ENCODE data around the gene FYB1.
"Not testable (repeated sequence)": the region's sequence is repeated elsewhere in the genome, so short reads cannot be mapped to it uniquely, and the experiment has no call there.

Gene FYB1

DNA sequence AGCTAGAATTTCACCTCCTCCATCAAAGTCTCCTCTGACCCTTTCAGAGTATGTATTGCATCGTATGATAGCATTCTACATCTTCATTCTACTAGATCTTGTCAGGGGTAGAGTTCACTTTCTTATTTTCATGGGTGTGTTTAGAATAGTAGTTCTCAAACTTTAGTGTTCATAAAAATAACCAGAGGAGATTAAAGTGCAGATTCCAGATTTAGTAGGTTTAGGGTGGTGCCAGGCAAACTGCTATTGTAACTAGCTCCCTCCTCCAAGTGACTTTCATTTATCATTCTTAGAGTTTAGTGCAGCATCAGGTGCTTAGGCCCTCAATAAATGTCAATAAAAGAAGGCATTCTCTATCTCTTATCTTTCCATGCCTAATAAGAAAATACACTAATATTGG lies 7.2 kb upstream of the FYB1 start:
- DNase-seq (ENCODE audit: low read depth) = no peak

DNA sequence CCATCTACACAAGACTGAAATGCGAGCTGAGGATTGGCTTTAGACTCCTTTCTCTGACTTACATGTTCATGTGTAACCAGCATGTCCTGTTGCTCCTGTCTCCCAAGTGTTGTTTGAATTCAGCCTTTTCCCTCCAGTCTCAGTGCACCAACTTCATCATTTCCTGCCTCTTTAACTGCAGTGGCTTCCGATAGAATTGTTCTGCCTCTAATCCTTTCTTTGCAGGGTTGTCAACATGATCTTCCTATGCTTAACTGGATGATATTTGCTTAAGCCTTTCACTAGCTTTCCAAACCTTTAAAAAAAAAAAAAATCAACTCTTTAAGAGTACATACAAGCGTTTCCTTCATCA lies 6.7 kb upstream of the FYB1 start:
- no peak for DNase-seq (ENCODE audit: low read depth)

GRCh38 chr5:39225405-39226099 lies 6.2 kb upstream of the FYB1 start:
- no peak for DNase-seq (ENCODE audit: low read depth)

DNA sequence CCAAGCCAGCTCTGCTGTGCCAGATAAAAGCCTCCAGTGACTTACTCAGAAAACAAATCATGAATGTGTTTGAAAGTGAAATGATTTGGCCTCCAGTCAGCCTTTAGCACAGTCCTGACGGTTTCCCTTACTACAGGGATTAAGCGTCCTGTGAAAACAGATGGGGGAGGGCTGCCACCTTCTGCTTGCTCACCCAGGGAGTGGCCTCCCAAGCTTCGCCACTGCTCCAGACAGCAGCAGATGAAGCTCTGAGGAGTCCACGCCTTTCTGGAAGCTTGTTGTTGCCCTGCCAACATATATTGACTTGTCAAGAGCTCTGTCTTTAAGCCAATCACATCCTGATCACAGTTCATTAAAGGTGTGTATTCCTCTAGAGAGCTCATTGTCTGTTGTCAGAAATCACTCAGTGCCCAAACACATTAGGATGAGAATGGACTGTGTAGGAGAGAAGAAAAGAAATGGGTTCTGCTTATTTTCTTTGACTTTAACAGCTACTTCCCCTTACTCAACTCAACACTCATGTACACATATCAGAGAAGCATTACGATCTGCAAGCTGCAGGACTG lies 4.9 kb upstream of the FYB1 start:
- no peak for DNase-seq (ENCODE audit: low read depth)

GRCh38 chr5:39223565-39224156 lies 4.3 kb upstream of the FYB1 start:
- DNase-seq (ENCODE audit: low read depth) = no peak

GRCh38 chr5:39221671-39222070 lies 2.3 kb upstream of the FYB1 start:
- DNase-seq (ENCODE audit: low read depth) = not testable (repeated sequence)

DNA sequence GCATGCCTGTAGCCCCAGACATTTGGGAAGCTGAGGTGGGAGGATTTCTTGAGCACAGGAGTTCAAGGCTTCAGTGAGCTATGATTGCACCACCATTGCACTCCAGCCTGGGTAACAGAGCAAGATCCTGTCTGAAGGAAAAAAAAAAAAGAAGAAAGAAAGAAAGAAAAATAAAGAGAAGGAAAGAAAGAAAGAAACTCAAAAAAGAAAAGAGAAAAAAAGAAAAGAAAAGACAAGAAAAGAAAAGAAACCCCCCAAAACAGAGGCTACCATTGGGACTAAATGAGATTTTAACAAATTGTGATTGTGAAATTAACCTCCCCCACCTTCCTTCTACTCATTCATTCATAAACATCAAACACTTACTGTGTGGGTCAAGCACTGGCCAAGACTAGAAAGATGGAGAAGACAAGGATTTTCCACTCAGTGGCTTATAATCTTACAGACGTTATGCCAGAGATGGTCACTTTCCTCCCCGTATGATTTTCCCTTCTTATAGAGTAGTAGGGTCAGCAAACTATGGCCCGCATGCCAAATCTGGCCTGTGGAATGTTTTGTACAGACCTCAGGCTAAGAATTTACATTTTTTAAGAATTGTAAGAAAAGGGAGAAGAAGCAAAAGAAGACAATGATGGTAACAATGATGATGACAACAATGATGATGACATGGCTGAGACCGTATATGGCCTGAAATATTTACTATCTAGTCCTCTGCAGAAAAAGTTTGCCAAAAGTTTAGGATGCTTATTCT lies 1.1 kb upstream of the FYB1 start:
- no peak for DNase-seq (ENCODE audit: low read depth)

GRCh38 chr5:39218482-39219402 lies 621 bp downstream of the FYB1 start:
- DNase-seq (ENCODE audit: low read depth) = no peak

DNA sequence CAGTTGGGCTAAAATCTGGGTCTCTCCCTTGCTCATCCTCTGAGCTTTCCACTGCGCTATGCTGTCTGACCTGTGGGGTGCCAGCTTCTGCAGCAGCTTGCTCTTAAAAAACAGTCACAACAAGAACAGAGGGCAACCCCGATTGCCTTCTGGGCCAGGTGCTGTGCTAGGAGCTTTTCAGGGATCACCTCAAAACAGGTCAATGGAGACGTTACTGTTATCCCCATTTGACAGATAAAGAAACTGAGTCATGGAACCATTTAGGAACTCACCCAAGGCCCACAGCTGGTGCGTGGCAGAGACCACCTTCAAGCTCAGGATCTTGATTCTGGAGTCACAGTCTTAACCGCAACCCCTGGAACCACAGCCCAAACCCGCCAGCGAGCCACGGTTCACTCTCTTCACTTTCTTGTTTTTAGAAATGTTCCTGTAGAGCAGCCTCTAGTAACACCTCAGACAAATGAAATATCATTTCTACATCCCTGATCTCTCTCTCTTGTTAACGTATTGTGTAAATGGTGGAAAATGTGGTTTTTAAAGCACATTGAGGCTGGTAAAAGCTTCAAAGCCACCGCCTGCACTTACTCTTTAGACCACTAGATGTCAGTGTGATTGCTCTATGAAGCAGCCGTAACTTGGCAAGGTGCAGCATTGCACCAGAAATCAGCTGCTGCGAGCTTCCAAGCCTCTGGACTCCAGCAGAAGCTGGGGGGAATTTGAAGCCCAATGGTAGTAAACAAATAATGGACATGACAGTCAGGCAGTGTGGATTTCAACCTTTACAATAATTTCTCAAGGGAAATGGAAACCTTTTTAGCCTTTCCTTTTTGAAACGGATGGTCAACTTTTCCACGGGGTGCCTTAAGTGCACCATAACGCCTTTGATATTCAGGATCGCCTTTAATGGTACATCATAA lies 1.7 kb downstream of the FYB1 start:
- peak; percentile 62 for DNase-seq (ENCODE audit: low read depth)

DNA sequence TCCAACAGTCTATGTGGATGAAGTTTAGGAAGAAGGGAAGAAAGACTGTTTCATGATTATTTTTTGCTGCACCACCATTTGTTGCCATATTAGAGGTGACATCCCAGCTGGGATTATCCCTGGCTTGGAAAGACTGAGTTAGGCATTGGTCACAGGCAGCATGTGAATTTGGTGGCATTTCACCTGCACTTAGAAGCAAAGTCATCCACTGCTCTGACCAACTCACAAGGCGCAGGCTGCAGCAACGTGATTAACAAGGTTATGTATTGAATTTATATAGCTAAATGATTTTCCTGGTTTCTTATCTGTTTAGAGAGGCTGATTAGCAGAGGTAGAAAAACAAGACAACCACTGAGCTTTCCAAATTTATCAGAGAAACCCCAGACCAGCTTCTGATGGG lies 2.7 kb downstream of the FYB1 start:
- DNase-seq (ENCODE audit: low read depth) = no peak

- DNase-seq (ENCODE audit: low read depth) = no peak
These were observed 3.5 kb downstream of the FYB1 start for GRCh38 chr5:39215857-39216256.

- no peak for DNase-seq (ENCODE audit: low read depth)
These were observed 4.3 kb downstream of the FYB1 start for GRCh38 chr5:39214912-39215709.

DNA sequence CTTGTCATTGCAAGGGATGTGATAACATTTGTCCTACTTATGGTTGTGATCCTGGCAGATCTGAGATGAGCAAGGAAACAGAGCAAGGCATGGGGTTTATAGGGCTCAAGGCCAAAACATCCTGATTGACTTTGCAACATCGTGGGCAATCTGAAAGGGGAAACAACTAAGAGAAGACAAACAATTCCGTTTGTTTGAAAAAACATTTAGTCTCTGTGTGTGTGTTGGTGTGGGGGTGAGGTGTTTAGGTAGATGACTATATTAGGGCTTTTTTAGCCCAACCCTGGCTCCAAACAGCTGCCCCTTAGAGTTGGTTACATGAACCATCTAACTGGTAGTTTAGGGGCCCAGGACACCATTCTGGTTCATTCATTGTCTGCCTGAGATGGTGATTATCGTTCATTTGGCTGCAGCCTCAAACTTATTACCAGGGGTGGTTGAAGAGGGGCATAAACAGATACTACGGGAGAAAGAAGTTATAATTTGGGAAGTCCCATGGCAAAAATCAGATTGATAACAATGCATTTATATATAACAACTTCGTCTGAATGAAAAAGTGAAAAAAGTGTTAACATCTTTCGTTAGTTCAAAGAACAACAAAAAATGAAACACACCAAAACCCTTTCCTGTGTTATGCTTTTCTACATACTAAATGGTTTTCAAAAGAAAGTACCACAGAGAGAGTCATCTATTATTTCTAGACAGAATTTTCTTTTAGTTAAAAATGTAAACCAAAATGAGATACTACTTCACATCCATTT lies 5.7 kb downstream of the FYB1 start:
- no peak for DNase-seq (ENCODE audit: low read depth)

DNA sequence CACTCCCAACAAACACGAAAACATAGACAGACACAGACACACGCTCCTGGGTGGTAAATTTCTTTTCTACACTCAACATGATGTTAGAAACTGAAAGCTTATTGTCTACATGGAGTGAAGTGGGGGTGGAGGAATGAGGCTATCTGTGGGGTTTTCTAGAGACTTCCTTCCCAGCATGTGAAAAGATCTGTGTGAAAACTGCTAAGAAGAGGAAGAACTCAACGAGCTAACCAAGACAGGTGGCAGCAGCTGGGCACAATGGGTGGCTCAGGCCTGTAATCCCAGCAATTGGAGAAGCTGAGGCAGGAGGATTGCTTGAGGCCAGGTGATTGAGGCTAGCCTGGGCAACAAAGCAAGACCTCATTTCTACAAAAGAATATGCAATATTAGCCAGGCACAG lies 7.6 kb downstream of the FYB1 start:
- DNase-seq (ENCODE audit: low read depth) = no peak

DNA sequence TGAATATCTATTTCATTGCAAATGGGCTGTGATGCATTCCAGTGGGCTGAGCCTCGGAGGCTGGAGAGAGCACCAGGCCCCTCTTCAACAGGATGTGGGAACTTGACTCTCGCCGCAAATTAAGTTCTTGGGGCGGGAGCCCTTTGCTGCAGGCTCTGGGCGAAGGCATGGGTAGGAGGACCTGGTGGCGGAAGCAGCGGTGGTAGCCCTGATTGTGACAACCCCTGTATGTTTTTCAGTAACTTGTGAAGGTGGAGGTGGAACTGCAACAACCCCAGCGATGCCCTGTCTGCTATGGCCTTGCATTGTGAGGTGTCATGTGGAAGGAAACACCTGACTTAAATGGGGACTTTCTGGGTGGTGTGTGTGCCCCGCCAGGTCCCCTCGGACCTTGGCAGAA lies 9.4 kb downstream of the FYB1 start:
- peak; percentile 69 for DNase-seq (ENCODE audit: low read depth)

- DNase-seq (ENCODE audit: low read depth) = no peak
These were observed 10.9 kb downstream of the FYB1 start for GRCh38 chr5:39208471-39208870.

GRCh38 chr5:39207345-39208045 lies 11.9 kb downstream of the FYB1 start:
- DNase-seq (ENCODE audit: low read depth) = no peak

DNA sequence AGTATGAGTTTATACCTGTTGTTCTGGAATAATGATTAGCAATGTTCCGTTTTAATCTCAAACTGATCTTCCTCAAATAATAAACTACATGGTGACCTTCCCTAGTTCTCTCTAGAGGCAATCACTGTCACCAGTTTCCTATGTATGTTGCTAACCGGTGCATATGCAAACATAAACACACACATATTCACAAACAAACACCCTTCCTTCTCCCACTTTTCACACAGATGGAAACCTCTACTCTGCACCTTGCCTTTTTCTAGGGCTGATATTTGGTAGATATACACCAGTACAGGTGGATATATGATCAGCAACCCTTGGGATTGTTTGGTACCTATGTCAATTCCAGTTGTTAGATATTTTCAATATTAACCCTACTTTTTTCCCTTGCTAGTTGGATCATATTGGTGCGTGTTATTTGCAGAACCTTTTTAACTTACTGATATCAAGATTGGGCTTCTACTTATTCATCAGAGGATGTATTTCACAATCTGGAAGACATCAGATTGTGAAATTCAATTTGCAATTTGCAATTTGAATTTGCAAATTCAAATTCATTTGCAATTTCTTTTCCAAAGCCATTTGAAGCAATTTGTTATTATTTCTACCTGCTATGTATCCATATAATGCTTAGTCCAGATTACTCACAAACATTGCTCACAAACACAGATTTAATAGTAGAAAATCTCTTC lies 12.6 kb downstream of the FYB1 start:
- no peak for DNase-seq (ENCODE audit: low read depth)

Data from activated T-cell treated with anti-CD3 and anti-CD28 coated beads for 48 hours (primary cell).